Endometrial microvascular endothelial cells (primary cell): Measurements from ENCODE around the gene B4GALT2. TPM values are rescaled to one million over a fixed set of nuclear protein-coding genes. Genes with fewer than 3 reads are reported as not detected.

Source experiments
- in situ Hi-C: cut with HindIII; loops from 2 replicates; pipeline ENCODE4 v1.10.0; 2017; ENCODE audit warnings: low sequenced_read_pairs, low pct_unique_long_range_greater_than_20kb; ENCODE audit errors: inconsistent ontology term
- total RNA-seq: library from RNA; depleted of rRNA; stranded (reverse); fragments of >200 nt; gene quantifications from one replicate; pipeline ENCODE4 v1.2.3, GENCODE V29; 2015; ENCODE audit errors: inconsistent ontology term

The B4GALT2 gene, protein sequence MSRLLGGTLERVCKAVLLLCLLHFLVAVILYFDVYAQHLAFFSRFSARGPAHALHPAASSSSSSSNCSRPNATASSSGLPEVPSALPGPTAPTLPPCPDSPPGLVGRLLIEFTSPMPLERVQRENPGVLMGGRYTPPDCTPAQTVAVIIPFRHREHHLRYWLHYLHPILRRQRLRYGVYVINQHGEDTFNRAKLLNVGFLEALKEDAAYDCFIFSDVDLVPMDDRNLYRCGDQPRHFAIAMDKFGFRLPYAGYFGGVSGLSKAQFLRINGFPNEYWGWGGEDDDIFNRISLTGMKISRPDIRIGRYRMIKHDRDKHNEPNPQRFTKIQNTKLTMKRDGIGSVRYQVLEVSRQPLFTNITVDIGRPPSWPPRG
- 115 TPM for total RNA-seq

- in situ Hi-C loops, result no loop called here
Observed at GRCh38 chr1:43978551-43979260, at the start of gene B4GALT2. B4GALT2 (plus strand) TSS chr1:43979210; CDS start chr1:43981161, 1,951 bp downstream.

DNA sequence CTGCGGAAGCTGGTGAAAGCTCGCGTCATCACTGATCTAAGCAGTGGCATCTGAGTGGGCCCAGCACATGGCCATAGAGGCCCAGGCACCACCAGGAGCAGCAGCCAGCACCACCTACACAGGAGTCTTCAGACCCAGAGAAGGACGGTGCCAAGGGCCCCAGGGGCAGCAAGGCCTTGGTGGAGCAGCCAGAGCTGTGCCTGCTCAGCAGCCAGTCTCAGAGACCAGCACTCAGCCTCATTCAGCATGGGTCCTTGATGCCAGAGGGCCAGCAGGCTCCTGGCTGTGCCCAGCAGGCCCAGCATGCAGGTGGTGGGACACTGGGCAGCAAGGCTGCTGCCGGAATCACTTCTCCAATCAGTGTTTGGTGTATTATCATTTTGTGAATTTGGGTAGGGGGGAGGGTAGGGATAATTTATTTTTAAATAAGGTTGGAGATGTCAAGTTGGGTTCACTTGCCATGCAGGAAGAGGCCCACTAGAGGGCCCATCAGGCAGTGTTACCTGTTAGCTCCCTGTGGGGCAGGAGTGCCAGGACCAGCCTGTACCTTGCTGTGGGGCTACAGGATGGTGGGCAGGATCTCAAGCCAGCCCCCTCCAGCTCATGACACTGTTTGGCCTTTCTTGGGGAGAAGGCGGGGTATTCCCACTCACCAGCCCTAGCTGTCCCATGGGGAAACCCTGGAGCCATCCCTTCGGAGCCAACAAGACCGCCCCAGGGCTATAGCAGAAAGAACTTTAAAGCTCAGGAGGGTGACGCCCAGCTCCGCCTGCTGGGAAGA is 48.7 kb upstream of the B4GALT2 start:
- in situ Hi-C loops, result loop anchor here (10.0 to 25.0 kb wide), 2 partner anchors 93 to 166 kb away; no protein-coding TSS in a partner anchor

DNA sequence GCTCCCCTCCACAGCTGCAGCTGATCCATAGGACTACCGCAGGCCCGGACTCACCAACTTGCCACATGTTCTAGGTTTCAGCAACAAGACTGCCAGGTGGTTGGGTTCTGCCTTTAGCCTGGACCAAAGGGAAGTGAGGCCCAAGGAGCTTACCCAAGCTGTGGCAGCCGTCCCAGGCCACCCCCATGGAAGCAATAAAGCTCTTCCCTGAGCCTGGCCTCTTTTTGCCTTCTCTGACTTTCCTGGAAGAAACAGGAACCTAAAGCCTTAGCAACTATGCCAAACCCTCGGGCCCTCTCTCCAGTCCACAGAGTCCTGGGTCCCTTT is 48.1 kb upstream of the B4GALT2 start:
- in situ Hi-C loops, result loop anchor here (10.0 to 25.0 kb wide), 2 partner anchors 94 to 166 kb away; no protein-coding TSS in a partner anchor

DNA sequence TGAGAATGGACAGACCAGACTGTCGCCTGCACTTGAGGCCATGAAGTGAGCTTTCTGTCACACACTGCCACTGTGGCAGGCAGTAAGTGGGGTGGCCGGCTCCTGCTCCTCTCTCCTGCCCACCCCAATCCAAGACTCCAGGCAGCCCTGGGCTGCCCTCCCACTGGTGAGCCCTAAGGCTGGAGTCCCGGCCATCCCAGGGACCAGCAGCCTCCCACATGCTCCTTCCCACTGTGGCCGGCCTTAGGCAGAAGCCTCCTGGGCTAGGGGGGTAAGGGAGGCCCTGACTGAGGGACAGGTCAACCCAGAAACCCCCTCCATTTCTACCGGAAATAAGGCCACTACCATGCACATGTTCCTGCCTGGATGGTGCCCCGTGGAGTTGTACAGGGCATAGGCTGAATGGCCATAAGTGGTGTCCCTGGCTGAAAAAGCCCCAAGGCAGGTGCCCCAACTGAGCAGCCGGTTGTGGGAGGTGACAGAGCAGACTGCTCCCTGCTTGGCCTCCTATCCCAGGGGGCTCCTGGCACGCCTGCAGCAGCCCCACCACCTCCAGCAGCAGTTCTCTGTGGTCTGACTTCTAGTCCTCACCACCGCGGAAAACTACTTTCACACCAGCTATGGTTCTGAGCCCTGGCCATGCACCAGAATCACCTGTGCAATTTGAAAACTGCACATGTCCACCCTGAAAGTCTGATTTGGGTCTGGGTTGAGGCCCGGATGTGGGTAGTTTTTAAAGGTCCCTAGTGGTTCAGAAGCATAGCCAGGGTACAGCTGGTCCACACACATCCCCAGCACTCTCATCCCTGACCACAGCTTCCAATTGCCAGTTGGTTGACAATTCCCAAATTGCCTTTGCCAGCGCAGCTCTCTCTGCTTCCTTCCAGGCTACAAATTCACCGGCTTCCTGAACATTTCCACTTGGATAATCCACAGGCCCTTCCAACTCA is 47.0 kb upstream of the B4GALT2 start:
- in situ Hi-C loops, result loop anchor here (10.0 to 25.0 kb wide), 2 partner anchors 95 to 167 kb away; no protein-coding TSS in a partner anchor

GRCh38 chr1:43932786-43933385 is 46.1 kb upstream of the B4GALT2 start:
- in situ Hi-C loops, result loop anchor here (10.0 to 25.0 kb wide), 2 partner anchors 96 to 168 kb away; no protein-coding TSS in a partner anchor

- in situ Hi-C loops, result loop anchor here (10.0 to 25.0 kb wide), 2 partner anchors 96 to 169 kb away; no protein-coding TSS in a partner anchor
Observed at GRCh38 chr1:43933386-43934100, 45.5 kb upstream of the B4GALT2 start, which contains the start of gene ARTN. ARTN (plus strand) TSS chr1:43933801; CDS start chr1:43935657, 1,856 bp downstream.

DNA sequence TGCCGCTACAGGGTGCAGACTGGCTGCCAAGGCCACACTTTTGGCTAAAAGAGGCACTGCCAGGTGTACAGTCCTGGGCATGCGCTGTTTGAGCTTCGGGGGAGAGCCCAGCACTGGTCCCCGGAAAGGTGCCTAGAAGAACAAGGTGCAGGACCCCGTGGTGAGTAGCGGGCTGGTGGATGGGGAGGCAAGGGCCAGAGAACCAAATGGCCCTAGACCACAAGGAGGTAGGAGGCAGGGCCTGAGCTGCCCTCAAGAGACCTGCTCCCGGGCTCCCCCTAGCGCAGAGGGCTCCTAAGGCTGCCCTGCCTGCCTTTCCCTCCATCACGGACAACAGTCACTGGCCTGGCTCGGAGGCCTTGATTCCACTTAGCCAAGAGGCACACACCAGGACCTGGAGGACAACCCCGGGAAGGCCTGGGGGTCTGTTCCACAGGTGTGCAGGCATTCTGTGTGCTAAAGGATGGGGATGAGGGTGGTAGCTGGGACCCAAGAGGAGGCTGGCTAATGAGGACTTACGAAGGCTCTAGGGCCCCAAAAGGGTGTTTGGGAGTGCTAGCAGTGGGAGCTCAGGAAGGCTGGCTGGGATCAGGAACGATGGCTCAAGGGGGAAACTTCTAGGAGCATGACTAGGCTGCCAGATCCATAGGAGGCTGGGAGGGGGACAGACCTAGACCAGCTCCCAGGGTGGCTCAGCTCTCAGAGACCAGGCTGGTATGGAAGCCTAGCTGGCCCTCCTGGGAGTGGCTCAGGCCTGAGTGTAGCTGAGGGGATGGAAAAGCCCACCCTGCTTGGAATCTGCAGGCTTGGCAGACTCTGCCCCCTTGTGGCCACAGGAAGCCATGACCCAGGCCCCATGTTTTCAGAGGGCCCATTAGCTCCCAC is 44.7 kb upstream of the B4GALT2 start:
- in situ Hi-C loops, result loop anchor here (10.0 to 25.0 kb wide), 2 partner anchors 97 to 170 kb away; no protein-coding TSS in a partner anchor

DNA sequence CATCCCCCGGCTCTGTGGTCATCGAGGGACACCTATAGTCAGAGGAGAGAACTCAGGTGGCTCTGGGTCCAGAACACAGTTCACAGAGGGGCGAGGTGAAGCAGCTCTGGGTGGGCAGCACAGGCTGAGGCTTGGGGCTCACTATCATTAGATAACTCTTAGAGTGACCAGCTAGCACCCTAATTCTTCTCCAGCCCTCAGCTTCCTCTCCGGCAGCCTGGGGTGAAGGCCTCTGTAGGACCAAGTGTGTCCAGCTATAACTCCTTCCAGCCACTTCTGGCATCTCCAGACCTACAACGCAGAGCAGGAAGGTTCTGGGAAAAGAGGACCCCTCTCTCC is 44.1 kb upstream of the B4GALT2 start:
- in situ Hi-C loops, result loop anchor here (10.0 to 25.0 kb wide), 2 partner anchors 98 to 170 kb away; no protein-coding TSS in a partner anchor

DNA sequence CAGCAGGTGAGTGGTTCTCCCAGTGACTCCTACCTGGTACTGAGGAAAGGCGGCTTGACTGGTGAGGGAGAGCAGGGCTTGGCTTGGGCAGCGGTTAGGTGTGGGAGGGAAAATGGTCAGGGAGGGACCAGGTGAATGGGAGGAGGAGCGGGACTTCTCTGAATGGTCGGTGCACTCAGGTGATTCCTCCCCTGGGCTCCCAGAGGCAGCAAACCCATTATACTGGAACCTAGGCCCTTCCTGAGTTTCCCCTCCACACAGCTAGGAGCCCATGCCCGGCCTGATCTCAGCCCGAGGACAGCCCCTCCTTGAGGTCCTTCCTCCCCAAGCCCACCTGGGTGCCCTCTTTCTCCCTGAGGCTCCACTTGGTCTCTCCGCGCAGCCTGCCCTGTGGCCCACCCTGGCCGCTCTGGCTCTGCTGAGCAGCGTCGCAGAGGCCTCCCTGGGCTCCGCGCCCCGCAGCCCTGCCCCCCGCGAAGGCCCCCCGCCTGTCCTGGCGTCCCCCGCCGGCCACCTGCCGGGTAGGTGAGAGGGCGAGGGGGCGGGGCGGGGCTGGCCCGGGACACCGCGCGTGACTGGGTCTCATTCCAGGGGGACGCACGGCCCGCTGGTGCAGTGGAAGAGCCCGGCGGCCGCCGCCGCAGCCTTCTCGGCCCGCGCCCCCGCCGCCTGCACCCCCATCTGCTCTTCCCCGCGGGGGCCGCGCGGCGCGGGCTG is 43.1 kb upstream of the B4GALT2 start:
- in situ Hi-C loops, result loop anchor here (10.0 to 25.0 kb wide), 2 partner anchors 99 to 171 kb away; no protein-coding TSS in a partner anchor

DNA sequence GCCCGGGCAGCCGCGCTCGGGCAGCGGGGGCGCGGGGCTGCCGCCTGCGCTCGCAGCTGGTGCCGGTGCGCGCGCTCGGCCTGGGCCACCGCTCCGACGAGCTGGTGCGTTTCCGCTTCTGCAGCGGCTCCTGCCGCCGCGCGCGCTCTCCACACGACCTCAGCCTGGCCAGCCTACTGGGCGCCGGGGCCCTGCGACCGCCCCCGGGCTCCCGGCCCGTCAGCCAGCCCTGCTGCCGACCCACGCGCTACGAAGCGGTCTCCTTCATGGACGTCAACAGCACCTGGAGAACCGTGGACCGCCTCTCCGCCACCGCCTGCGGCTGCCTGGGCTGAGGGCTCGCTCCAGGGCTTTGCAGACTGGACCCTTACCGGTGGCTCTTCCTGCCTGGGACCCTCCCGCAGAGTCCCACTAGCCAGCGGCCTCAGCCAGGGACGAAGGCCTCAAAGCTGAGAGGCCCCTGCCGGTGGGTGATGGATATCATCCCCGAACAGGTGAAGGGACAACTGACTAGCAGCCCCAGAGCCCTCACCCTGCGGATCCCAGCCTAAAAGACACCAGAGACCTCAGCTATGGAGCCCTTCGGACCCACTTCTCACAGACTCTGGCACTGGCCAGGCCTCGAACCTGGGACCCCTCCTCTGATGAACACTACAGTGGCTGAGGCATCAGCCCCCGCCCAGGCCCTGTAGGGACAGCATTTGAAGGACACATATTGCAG is 42.4 kb upstream of the B4GALT2 start:
- in situ Hi-C loops, result loop anchor here (10.0 to 25.0 kb wide), 2 partner anchors 99 to 172 kb away; no protein-coding TSS in a partner anchor

- in situ Hi-C loops, result loop anchor here (10.0 to 25.0 kb wide), 2 partner anchors 100 to 173 kb away; no protein-coding TSS in a partner anchor
Observed at GRCh38 chr1:43937179-43937865, 41.7 kb upstream of the B4GALT2 start.

GRCh38 chr1:43938383-43938782 is 40.6 kb upstream of the B4GALT2 start:
- in situ Hi-C loops, result loop anchor here (10.0 to 25.0 kb wide), 2 partner anchors 101 to 174 kb away; no protein-coding TSS in a partner anchor

DNA sequence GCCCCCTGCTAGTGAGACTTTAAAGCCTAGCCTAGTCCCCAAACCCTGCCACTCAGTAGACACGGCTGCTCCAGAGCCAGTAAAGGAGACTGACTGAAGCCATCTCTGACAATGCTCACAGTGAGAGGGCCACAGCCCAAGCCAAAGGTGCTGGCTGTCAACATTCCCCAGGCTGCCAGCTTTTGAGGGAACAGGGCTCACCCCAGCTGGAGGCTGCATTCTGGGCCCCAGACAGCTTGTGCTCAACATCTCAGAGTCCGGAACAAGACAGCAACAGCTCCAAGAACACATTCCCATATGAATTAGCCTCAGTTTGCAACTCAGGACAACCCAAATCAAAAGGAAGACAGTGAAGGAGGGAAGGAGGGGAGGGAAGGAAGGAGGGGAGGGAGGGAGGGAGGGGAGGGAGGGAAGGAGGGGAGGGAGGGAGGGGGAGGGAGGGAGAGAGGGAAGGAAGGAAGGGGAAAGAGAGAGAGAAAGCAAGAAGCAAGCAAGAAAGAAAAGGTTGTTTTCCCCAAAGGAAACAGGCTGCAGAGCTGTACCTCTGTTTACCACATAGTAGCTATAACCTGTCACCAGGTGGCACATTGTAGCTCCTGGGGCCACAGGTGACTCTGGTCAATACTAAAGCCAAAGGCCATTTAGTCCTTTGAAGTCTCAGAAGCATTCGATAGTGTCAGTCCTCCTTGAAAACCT is 40.0 kb upstream of the B4GALT2 start:
- in situ Hi-C loops, result loop anchor here (10.0 to 25.0 kb wide), 2 partner anchors 102 to 174 kb away; no protein-coding TSS in a partner anchor
